Measurements from ENCODE around the gene SLC39A2. TPM values are rescaled to one million over a fixed set of nuclear protein-coding genes. Genes with fewer than 3 reads are reported as not detected.
"Not testable (repeated sequence)": the region's sequence is repeated elsewhere in the genome, so short reads cannot be mapped to it uniquely, and the experiment has no call there.

The SLC39A2 gene
- 10 to 100 TPM in 1 of 2 donors, 1 to 10 TPM in 1; 1.7 to 20.1 TPM for total RNA-seq

GRCh38 chr14:20998674-20999366, at the start of gene SLC39A2:
TSS of gene SLC39A2 (plus strand) at chr14:20999293. CDS start at chr14:20999447, 154 bp downstream.
- WGBS, result 25% methylated on average over 6 of the region's 6 CpGs
- Histone ChIP-seq H3K27me3 (replicated peaks; ENCODE audit: insufficient read depth) (no peaks in the 10 kb centered on the region), H3K9me3 (no peaks in the 10 kb centered on the region), H3K36me3 (peaks cover 10 to 18% of the 10 kb centered on the region in 2 donors), H3K4me1 (replicated peaks) (no peaks in the 10 kb centered on the region), H3K27ac (peak within 1 kb of the TSS; percentile 42 to 47), H3K4me3 (no peak within 1 kb of the TSS)
- TF ChIP-seq CTCF (IDR thresholded peaks at IDR 0.05) (no peak), POLR2AphosphoS5 (IDR thresholded peaks at IDR 0.05) (peak; percentile 33), POLR2A (IDR thresholded peaks at IDR 0.05) (peak; percentile 21)
- intact Hi-C loops (cut with DNase I), result no loop called here
- DNase-seq (ENCODE audit: low spot score), result peak; percentile 65

GRCh38 chr14:20954736-20955537, 44.2 kb upstream of the SLC39A2 start, which contains the start of gene RNASE2:
TSS of gene RNASE2 (plus strand) at chr14:20955487. CDS start at chr14:20955772, 285 bp downstream.
- H3K9me3 ChIP-seq; intact Hi-C loops (cut with DNase I); H3K36me3 ChIP-seq; DNase-seq (ENCODE audit: low spot score); H3K4me1 ChIP-seq (replicated peaks); H3K27me3 ChIP-seq (replicated peaks; ENCODE audit: insufficient read depth); H3K4me3 ChIP-seq; H3K27ac ChIP-seq: not testable (repeated sequence)
- WGBS, result 60% methylated on average over 4 of the region's 4 CpGs

- 61% methylated on average over 5 of the region's 5 CpGs for WGBS
Observed at GRCh38 chr14:20955538-20955873, 43.6 kb upstream of the SLC39A2 start.

GRCh38 chr14:20956376-20956976, 42.6 kb upstream of the SLC39A2 start:
- TF ChIP-seq POLR2A (IDR thresholded peaks at IDR 0.05), result no peak
- TF ChIP-seq CTCF (IDR thresholded peaks at IDR 0.05), result no peak
- no peak for TF ChIP-seq POLR2AphosphoS5 (IDR thresholded peaks at IDR 0.05)
- 80% methylated on average over 11 of the region's 11 CpGs for WGBS
- no peak overlapping the region for H3K27ac ChIP-seq
- H3K36me3 ChIP-seq, result no peaks in the 10 kb centered on the region
- no peak overlapping the region for H3K4me3 ChIP-seq
- H3K9me3 ChIP-seq, result no peaks in the 10 kb centered on the region
- no peaks in the 10 kb centered on the region for H3K4me1 ChIP-seq (replicated peaks)
- no peak for DNase-seq (ENCODE audit: low spot score)
- H3K27me3 ChIP-seq (replicated peaks; ENCODE audit: insufficient read depth), result no peaks in the 10 kb centered on the region
- intact Hi-C loops (cut with DNase I), result no loop called here

More at GRCh38 chr14:20955538-20955873, 43.6 kb upstream of the SLC39A2 start:
- H3K9me3 ChIP-seq; H3K27ac ChIP-seq; H3K4me3 ChIP-seq; H3K36me3 ChIP-seq; H3K4me1 ChIP-seq (replicated peaks); DNase-seq (ENCODE audit: low spot score); H3K27me3 ChIP-seq (replicated peaks; ENCODE audit: insufficient read depth); intact Hi-C loops (cut with DNase I): not testable (repeated sequence)

- H3K4me3 ChIP-seq; H3K4me1 ChIP-seq (replicated peaks); H3K27ac ChIP-seq; H3K36me3 ChIP-seq; DNase-seq (ENCODE audit: low spot score); H3K27me3 ChIP-seq (replicated peaks; ENCODE audit: insufficient read depth); intact Hi-C loops (cut with DNase I); H3K9me3 ChIP-seq: not testable (repeated sequence)
Observed at GRCh38 chr14:20958946-20959345, 40.1 kb upstream of the SLC39A2 start.

GRCh38 chr14:20969336-20969735, 29.8 kb upstream of the SLC39A2 start:
- intact Hi-C loops (cut with DNase I), result loop anchor here (5.0 kb wide), 1 partner anchor 272 kb away; no protein-coding TSS in a partner anchor
- Histone ChIP-seq H3K36me3 (no peaks in the 10 kb centered on the region), H3K4me1 (replicated peaks) (no peaks in the 10 kb centered on the region), H3K4me3 (no peak overlapping the region), H3K9me3 (no peaks in the 10 kb centered on the region), H3K27ac (no peak overlapping the region), H3K27me3 (replicated peaks; ENCODE audit: insufficient read depth) (no peaks in the 10 kb centered on the region)
- TF ChIP-seq CTCF (IDR thresholded peaks at IDR 0.05) (no peak), POLR2AphosphoS5 (IDR thresholded peaks at IDR 0.05) (no peak), POLR2A (IDR thresholded peaks at IDR 0.05) (no peak)
- no peak for DNase-seq (ENCODE audit: low spot score)
- 83% methylated on average over 3 of the region's 3 CpGs for WGBS
